ENCODE results near the gene LHFPL6. TPM values are rescaled to one million over a fixed set of nuclear protein-coding genes. Genes with fewer than 3 reads are reported as not detected.

Gene LHFPL6
- total RNA-seq, 1 experiment from 2014 or later = 3.6 TPM

DNA sequence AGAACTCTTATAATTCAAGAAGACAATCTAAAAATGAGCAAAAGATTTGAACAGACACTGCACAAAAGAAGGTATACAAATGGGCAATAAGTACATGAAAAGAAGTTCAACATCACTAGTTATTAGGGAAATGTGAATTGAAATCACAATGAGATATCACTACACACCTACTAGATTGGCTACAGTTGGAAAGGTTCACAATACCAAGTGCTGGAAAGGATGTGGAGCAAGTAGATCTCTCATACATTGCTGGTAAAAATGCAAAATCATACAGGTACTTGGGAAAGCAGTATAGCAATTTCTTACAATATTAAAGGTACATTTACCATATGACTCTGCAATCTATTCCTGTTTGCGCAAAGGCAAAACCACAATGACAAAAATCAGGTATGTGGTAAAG lies 145.7 kb downstream of the LHFPL6 start:
- Histone ChIP-seq H3K4me1 (peaks cover 9% of the 10 kb centered on the region), H3K9me3 (no peaks in the 10 kb centered on the region), H3K27me3 (replicated peaks; ENCODE audit: control insufficient read depth, insufficient read depth, low read length) (peaks cover 1% of the 10 kb centered on the region; the same call in 1 of the 2 replicates), H3K4me3 (ENCODE audit: low read depth, low read length) (no peak overlapping the region), H3K36me3 (ENCODE audit: control insufficient read depth, insufficient read depth, low read length) (no peaks in the 10 kb centered on the region)
- no TSS peak for BruUV-seq (replicated peaks)
- intact Hi-C loops (cut with micrococcal nuclease; ENCODE audit: unreplicated experiment) = no loop called here
- CTCF ChIA-PET = no interaction called here
- peaks cover 12% of the 10 kb centered on the region for H3K27me3 Mint-ChIP-seq (ENCODE audit: insufficient read depth, unreplicated experiment)
- no peaks in the 10 kb centered on the region for H3K9me3 Mint-ChIP-seq (ENCODE audit: unreplicated experiment)
- H3K27ac Mint-ChIP-seq (ENCODE audit: unreplicated experiment) = no peak overlapping the region
- no peak overlapping the region for H3K4me3 Mint-ChIP-seq (ENCODE audit: unreplicated experiment)
- DNase-seq = no peak
- peaks cover 11% of the 10 kb centered on the region for H3K4me1 Mint-ChIP-seq (ENCODE audit: low read depth, unreplicated experiment)
- no peaks in the 10 kb centered on the region for H3K36me3 Mint-ChIP-seq (ENCODE audit: insufficient read depth, unreplicated experiment)
- no peak for TF ChIP-seq CTCF (IDR thresholded peaks at IDR 0.05; ENCODE audit: insufficient read depth in 1 of 2, low read depth in 1 of 2, low read length in 1 of 2, severe bottlenecking in 1 of 2, unreplicated experiment in 1 of 2)
- POLR2A ChIA-PET = no interaction called here

GRCh38 chr13:39455521-39456175 lies 147.3 kb downstream of the LHFPL6 start:
- H3K4me1 Mint-ChIP-seq (ENCODE audit: low read depth, unreplicated experiment) = peaks cover 6% of the 10 kb centered on the region
- POLR2A ChIA-PET = no interaction called here
- H3K9me3 ChIP-seq = no peaks in the 10 kb centered on the region
- no peak overlapping the region for H3K27ac Mint-ChIP-seq (ENCODE audit: unreplicated experiment)
- no peaks in the 10 kb centered on the region for H3K4me1 ChIP-seq
- H3K4me3 Mint-ChIP-seq (ENCODE audit: unreplicated experiment) = no peak overlapping the region
- CTCF ChIA-PET = no interaction called here
- H3K27me3 Mint-ChIP-seq (ENCODE audit: insufficient read depth, unreplicated experiment) = peaks cover 12% of the 10 kb centered on the region
- no peak for TF ChIP-seq CTCF (IDR thresholded peaks at IDR 0.05; ENCODE audit: insufficient read depth in 1 of 2, low read depth in 1 of 2, low read length in 1 of 2, severe bottlenecking in 1 of 2, unreplicated experiment in 1 of 2)
- no peaks in the 10 kb centered on the region for H3K9me3 Mint-ChIP-seq (ENCODE audit: unreplicated experiment)
- no peak overlapping the region for H3K4me3 ChIP-seq (ENCODE audit: low read depth, low read length)
- no peaks in the 10 kb centered on the region for H3K36me3 Mint-ChIP-seq (ENCODE audit: insufficient read depth, unreplicated experiment)
- no TSS peak for BruUV-seq (replicated peaks)
- H3K27me3 ChIP-seq (replicated peaks; ENCODE audit: control insufficient read depth, insufficient read depth, low read length) = peaks cover 1% of the 10 kb centered on the region; the same call in 1 of the 2 replicates
- H3K36me3 ChIP-seq (ENCODE audit: control insufficient read depth, insufficient read depth, low read length) = no peaks in the 10 kb centered on the region
- no peak for DNase-seq
- intact Hi-C loops (cut with micrococcal nuclease; ENCODE audit: unreplicated experiment) = no loop called here

GRCh38 chr13:39452834-39453233 lies 150.2 kb downstream of the LHFPL6 start:
- CTCF ChIA-PET = no interaction called here
- Mint-ChIP-seq H3K27me3 (ENCODE audit: insufficient read depth, unreplicated experiment) (peaks cover 4% of the 10 kb centered on the region), H3K4me3 (ENCODE audit: unreplicated experiment) (no peak overlapping the region), H3K4me1 (ENCODE audit: low read depth, unreplicated experiment) (no peaks in the 10 kb centered on the region), H3K9me3 (ENCODE audit: unreplicated experiment) (no peaks in the 10 kb centered on the region), H3K27ac (ENCODE audit: unreplicated experiment) (no peak overlapping the region), H3K36me3 (ENCODE audit: insufficient read depth, unreplicated experiment) (no peaks in the 10 kb centered on the region)
- H3K4me1 ChIP-seq = no peaks in the 10 kb centered on the region
- H3K27me3 ChIP-seq (replicated peaks; ENCODE audit: control insufficient read depth, insufficient read depth, low read length) = peaks cover 1% of the 10 kb centered on the region; the same call in 1 of the 2 replicates
- BruUV-seq (replicated peaks) = no TSS peak
- POLR2A ChIA-PET = no interaction called here
- intact Hi-C loops (cut with micrococcal nuclease; ENCODE audit: unreplicated experiment) = no loop called here
- H3K36me3 ChIP-seq (ENCODE audit: control insufficient read depth, insufficient read depth, low read length) = no peaks in the 10 kb centered on the region
- no peak overlapping the region for H3K4me3 ChIP-seq (ENCODE audit: low read depth, low read length)
- no peak for DNase-seq
- H3K9me3 ChIP-seq = no peaks in the 10 kb centered on the region
- no peak for TF ChIP-seq CTCF (IDR thresholded peaks at IDR 0.05; ENCODE audit: insufficient read depth in 1 of 2, low read depth in 1 of 2, low read length in 1 of 2, severe bottlenecking in 1 of 2, unreplicated experiment in 1 of 2)
